Ishikawa (cell line): ENCODE data around the gene HK1.

Experiments used
- CEBPB ChIP-seq: IDR thresholded peaks from 2 replicates; pipeline ENCODE4 v1.6.1; 2012
- CREB1 ChIP-seq: IDR thresholded peaks from 2 replicates; pipeline ENCODE4 v1.6.1; 2012; ENCODE audit warnings: low read depth
- EGR1 ChIP-seq: IDR thresholded peaks from 2 replicates; pipeline ENCODE4 v1.6.1; 2012
- EP300 ChIP-seq: IDR thresholded peaks from 2 replicates; pipeline ENCODE4 v1.6.1; 2012; ENCODE audit warnings: borderline replicate concordance
- FOXM1 ChIP-seq: IDR thresholded peaks from 2 replicates; pipeline ENCODE4 v1.6.1; 2012; ENCODE audit warnings: low read depth, borderline replicate concordance
- MAX ChIP-seq: IDR thresholded peaks from 2 replicates; pipeline ENCODE4 v1.6.1; 2012
- NFIC ChIP-seq: IDR thresholded peaks from 2 replicates; pipeline ENCODE4 v1.6.1; 2012
- RAD21 ChIP-seq: IDR thresholded peaks from 2 replicates; pipeline ENCODE4 v1.6.1; 2012; ENCODE audit warnings: low read depth
- REST ChIP-seq: IDR thresholded peaks from 2 replicates; pipeline ENCODE4 v1.6.1; 2012; ENCODE audit warnings: low read depth, mild to moderate bottlenecking
- TAF1 ChIP-seq: IDR thresholded peaks from 2 replicates; pipeline ENCODE4 v1.6.1; 2012; ENCODE audit warnings: low read depth, mild to moderate bottlenecking
- TCF12 ChIP-seq: IDR thresholded peaks from 2 replicates; pipeline ENCODE4 v1.6.1; 2012; ENCODE audit warnings: low read depth
- TEAD4 ChIP-seq: IDR thresholded peaks from 2 replicates; pipeline ENCODE4 v1.6.1; 2012
- USF1 ChIP-seq: IDR thresholded peaks from 2 replicates; pipeline ENCODE4 v1.6.1; 2012
- YY1 ChIP-seq: IDR thresholded peaks from 2 replicates; pipeline ENCODE4 v1.6.1; 2012; ENCODE audit warnings: low read depth
- ZBTB7A ChIP-seq: IDR thresholded peaks from 2 replicates; pipeline ENCODE4 v1.6.1; 2012; ENCODE audit warnings: low read depth

Gene HK1

DNA sequence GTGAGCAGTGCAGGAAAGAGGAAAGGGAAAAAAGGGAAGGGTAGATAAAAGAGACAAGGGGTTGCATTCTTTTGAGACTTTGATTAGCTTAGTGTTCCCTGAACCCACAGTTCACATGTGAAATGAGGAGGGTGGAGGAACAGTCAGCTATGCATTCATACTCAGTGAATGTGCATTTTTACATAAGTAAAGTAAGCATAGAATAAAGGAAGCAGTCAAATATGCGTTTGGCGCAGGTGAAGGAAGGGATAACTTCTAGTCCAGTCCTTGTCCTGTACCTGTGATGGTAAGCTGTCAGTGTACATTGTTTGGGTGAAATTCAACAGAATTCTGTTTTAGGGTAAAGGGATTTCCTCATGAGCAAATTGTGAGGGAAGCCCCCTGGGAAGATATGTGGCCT lies 28.1 kb downstream of the HK1 start:
- TF ChIP-seq RAD21 (no peak), CEBPB (no peak), ZBTB7A (no peak), EP300 (no peak), USF1 (no peak), TAF1 (no peak), EGR1 (no peak), TCF12 (no peak), YY1 (no peak), REST (no peak), NFIC (no peak), FOXM1 (no peak)

- no peak for TF ChIP-seq USF1
- no peak for TF ChIP-seq ZBTB7A
- TF ChIP-seq EP300: no peak
- TF ChIP-seq RAD21: no peak
- no peak for TF ChIP-seq MAX
- no peak for TF ChIP-seq CEBPB
- no peak for TF ChIP-seq FOXM1
- TF ChIP-seq YY1: no peak
- TF ChIP-seq TEAD4: no peak
- no peak for TF ChIP-seq TAF1
- TF ChIP-seq TCF12: no peak
- no peak for TF ChIP-seq REST
- TF ChIP-seq NFIC: no peak
Measured at GRCh38 chr10:69307434-69307833, 29.1 kb downstream of the HK1 start.

DNA sequence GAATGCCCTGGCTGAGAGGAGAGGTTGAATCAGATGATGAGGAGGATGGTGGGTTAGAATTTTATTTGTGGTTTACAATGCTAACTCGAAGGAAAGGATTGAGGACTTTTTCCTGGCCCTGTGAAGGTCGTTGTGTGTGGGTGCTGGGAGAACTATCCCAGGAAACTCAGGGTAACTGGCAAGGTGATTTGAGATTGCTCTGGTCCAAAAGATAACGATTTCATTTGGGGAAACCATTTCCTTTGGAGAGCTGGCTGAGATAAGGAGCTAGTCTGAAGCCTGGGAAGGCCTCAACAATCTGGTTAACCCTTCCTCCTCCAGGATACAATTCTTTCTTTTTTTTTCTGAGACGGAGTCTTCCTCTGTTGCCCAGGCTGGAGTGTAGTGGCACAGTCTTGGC lies 33.0 kb downstream of the HK1 start:
- TF ChIP-seq CREB1 (no peak), ZBTB7A (no peak), NFIC (no peak), RAD21 (no peak), REST (no peak), FOXM1 (no peak), USF1 (no peak), TEAD4 (no peak), EP300 (no peak), CEBPB (no peak), TAF1 (no peak), MAX (no peak), EGR1 (no peak), YY1 (no peak), TCF12 (no peak)

- TF ChIP-seq CEBPB (no peak), TEAD4 (no peak)
Measured at GRCh38 chr10:69312528-69312927, 34.2 kb downstream of the HK1 start.

DNA sequence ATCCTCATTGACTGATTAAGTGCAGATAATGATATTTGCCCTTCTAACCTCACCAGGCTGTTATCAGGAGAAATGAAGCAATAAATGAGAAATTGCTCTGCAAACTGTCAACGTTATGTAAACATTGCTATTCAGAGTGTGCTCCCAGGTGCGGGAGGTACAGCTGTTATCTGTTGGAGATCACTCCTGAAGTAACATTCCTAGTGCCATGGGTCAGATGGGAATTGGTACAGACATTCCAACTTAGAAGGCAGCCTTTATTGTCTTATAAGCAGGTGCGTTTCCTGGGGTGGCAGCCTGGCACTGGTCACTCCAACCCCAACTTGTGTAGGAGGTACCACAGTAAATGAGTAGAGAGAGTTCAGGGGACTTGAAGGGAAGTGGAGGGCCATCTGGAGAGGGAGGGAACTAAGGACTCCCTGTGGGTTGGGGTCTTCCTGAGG lies 36.8 kb downstream of the HK1 start:
- TF ChIP-seq EP300 (no peak), FOXM1 (no peak)
